Colonic mucosa (tissue), 4 donors: ENCODE results near the gene NAXD. TPM values are rescaled to one million over a fixed set of nuclear protein-coding genes. Genes with fewer than 3 reads are reported as not detected.

Source experiments
- DNase-seq: peaks from one replicate; pipeline ENCODE4 v3.0.0-alpha.2; 2020
- H3K27ac ChIP-seq: fragments of 200-600 bp; one replicate; pipeline ENCODE4 v1.8.0; 2021
- H3K27me3 ChIP-seq: fragments of 200-600 bp; one replicate; pipeline ENCODE4 v1.8.0; 2021
- H3K36me3 ChIP-seq: fragments of 200-600 bp; one replicate; pipeline ENCODE4 v1.8.0; 2021
- H3K4me1 ChIP-seq: fragments of 200-600 bp; one replicate; pipeline ENCODE4 v1.8.0; 2021; ENCODE audit warnings: mild to moderate bottlenecking
- H3K4me3 ChIP-seq: fragments of 200-600 bp; one replicate; pipeline ENCODE4 v1.8.0; 2021
- H3K9ac ChIP-seq, 2 donors: one replicate each; pipeline ENCODE4 v1.7.0; 2013; ENCODE audit warnings: control low read depth in 2 of 2, low read depth in 2 of 2, low read length in 2 of 2
- H3K9me3 ChIP-seq: fragments of 200-600 bp; one replicate; pipeline ENCODE4 v1.8.0; 2021
- intact Hi-C: fragments of 100-400 bp; cut with DNase I; formaldehyde crosslinking; loops from one replicate; pipeline ENCODE4 v1.14.1; 2022
- total RNA-seq, 2 donors: library from RNA; stranded (reverse); fragmentation: NEBNext Ultra II Directional in 1 of 2; extraction: Animal tissue kit (Norgen Biotek cat#: 25700) in 1 of 2; gene quantifications; one replicate each; pipeline ENCODE4 v1.2.1, GENCODE V29; 2021
- TF ChIP-seq, protein P1 (sequence below): fragments of 200-600 bp; IDR thresholded peaks from one replicate; pipeline ENCODE4 v1.8.0; 2022; ENCODE audit warnings: antibody characterized with exemption, mild to moderate bottlenecking
- donor health status: healthy.
- donor health status: DM: no; HTN: no; CAD: no.
- donor health status: DM: no; HTN: no; CAD: no.

NAXD gene
- total RNA-seq, 2 donors from 2014 or later, result 36.7 to 40.4 TPM

DNA sequence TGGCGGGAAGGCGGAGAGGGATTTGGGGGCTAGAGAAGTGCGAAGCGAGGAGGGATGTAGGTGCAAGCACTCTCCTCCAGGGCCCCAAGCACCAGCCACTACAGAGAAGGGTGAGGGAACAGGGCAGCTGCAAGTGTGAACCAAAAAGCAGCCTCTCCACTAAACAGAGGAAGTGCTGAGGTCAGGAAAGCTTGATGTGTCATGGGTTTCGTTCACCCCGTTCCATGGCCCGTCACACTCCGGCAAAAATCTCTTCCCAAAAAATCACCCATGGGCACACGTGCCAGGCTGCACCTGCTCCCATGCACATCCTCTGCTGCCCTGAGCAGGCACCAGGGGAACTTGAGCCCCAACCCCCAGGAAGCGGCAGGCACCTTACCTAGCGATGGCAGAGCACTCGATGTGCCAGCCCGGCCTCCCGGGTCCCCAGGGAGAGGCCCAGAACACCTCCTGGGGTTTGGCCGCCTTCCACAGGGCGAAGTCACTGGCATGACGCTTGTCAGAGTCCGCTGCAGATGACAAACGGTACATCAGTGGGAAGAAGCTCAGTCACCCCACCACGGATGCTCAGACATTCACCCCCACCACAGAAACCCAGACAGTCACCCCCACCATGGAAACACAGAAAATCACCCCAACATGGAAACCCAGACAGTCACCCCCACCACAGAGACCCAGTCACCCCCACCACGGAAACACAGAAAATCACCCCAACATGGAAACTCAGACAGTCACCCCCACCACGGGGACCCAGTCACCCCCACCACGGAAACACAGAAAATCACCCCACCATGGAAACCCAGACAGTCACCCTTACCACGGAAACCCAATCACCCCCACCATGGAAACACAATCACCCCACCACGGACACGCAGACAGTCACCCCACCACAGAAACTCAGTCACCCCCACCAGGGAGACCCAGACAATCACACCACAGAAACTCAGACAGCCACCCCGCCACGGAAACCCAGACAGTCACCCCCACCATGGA is 61.5 kb downstream of the NAXD start:
- Histone ChIP-seq H3K27ac (no peak overlapping the region), H3K27me3 (no peaks in the 10 kb centered on the region), H3K9me3 (no peaks in the 10 kb centered on the region), H3K4me3 (no peak overlapping the region), H3K36me3 (no peaks in the 10 kb centered on the region), H3K9ac (no peak overlapping the region), H3K4me1 (no peaks in the 10 kb centered on the region)
- intact Hi-C loops, result no loop called here
- no peak for DNase-seq
- TF ChIP-seq, protein P1, sequence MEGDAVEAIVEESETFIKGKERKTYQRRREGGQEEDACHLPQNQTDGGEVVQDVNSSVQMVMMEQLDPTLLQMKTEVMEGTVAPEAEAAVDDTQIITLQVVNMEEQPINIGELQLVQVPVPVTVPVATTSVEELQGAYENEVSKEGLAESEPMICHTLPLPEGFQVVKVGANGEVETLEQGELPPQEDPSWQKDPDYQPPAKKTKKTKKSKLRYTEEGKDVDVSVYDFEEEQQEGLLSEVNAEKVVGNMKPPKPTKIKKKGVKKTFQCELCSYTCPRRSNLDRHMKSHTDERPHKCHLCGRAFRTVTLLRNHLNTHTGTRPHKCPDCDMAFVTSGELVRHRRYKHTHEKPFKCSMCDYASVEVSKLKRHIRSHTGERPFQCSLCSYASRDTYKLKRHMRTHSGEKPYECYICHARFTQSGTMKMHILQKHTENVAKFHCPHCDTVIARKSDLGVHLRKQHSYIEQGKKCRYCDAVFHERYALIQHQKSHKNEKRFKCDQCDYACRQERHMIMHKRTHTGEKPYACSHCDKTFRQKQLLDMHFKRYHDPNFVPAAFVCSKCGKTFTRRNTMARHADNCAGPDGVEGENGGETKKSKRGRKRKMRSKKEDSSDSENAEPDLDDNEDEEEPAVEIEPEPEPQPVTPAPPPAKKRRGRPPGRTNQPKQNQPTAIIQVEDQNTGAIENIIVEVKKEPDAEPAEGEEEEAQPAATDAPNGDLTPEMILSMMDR, result no peak

DNA sequence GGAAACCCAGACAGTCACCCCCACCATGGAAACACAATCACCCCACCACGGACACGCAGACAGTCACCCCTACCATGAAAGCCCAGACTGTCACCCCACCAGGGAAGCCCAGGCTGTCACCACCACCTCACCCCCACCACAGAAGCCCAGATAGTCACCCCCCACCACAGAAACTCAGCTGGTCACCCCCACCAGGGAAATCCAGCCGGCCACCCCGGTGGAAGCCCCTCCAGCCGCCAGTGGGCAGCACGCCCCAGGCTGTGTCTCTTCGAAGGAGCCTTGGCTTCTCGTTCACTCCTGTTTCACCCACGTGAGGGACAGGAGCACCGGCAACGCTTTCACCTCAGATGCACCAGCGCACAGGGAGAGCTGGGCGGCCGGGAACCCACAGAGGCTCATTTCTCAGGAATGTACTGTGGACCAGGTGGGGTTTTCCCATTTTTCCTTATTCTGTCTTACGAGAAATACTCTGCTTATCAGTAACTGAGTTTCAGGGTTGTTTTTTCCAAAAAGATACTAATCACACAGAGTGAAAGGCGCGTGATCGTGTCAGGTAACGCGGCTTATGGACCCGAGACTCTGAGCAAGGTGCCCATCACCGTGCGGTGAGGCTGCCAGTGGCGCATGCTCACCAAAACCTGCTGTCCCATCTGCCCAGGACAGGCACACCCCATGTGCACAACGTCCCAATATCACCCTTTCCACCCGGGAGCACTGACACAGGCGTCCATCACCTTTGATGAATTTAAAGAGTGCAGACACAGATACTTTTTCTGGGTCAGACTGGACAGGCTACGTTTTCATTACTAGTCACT is 62.6 kb downstream of the NAXD start:
- peaks cover 4% of the 10 kb centered on the region for H3K36me3 ChIP-seq
- H3K27ac ChIP-seq, result no peak overlapping the region
- H3K4me3 ChIP-seq, result no peak overlapping the region
- DNase-seq, result no peak
- H3K27me3 ChIP-seq, result no peaks in the 10 kb centered on the region
- H3K4me1 ChIP-seq, result no peaks in the 10 kb centered on the region
- H3K9ac ChIP-seq, result no peak overlapping the region
- intact Hi-C loops, result no loop called here
- TF ChIP-seq, protein P1, result no peak
- H3K9me3 ChIP-seq, result no peaks in the 10 kb centered on the region

DNA sequence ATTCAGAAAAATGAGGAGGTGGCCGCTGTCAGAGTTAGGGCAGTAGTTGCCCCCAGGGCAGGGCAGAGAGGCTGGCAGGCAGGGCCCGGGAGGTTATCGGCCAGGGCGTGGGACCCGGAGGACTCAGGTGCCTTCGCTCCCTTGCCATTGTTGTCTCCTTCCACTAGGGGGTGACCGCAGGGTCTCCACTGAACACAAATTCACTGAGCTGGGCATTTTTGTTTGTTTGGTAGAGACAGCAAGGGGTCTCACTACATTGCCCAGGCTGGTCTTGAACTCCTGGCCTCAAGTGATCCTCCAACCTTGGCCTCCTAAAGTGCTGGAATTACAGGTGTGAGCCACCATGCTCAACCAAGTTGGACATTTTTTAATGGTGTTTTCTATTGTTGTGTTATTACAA is 65.5 kb downstream of the NAXD start:
- Histone ChIP-seq H3K9ac (no peak overlapping the region), H3K36me3 (peaks cover 4% of the 10 kb centered on the region), H3K9me3 (no peaks in the 10 kb centered on the region), H3K27ac (no peak overlapping the region), H3K27me3 (no peaks in the 10 kb centered on the region), H3K4me3 (no peak overlapping the region), H3K4me1 (no peaks in the 10 kb centered on the region)
- TF ChIP-seq, protein P1, result no peak
- no peak for DNase-seq
- intact Hi-C loops, result no loop called here

DNA sequence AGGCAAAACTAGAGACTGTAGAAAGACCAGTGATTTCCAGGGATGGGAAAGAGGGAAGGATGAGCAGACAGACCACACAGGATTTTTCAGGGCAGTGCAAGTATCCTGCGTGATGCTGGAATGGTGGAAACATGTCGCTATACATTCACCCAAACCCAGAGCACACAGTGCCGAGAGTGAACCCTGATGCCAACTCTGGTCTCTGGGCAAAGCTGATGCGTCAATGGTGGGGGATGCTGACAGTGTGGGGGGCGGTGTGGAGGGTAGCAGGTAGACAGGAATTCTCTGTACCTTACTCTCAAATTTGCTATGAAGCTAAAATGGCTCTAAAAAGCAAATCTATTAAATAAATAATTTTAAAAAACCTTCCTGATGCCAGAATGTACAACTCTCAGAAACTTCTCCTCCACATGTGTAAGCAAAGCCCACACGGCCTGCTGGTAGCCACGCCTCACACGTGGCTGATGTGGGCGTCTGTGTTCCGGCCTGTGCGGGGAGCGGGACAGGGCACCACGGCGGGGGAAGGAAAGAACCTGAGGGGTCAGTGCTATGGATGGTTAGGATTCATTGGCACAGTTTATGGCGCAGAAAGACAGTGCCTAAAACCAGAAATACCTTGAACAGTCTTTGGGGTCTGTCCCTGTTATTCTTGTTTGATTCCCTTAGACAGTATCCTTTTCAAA is 66.7 kb downstream of the NAXD start:
- TF ChIP-seq, protein P1, result no peak
- Histone ChIP-seq H3K4me1 (no peaks in the 10 kb centered on the region), H3K27me3 (no peaks in the 10 kb centered on the region), H3K9ac (no peak overlapping the region), H3K4me3 (no peak overlapping the region), H3K9me3 (no peaks in the 10 kb centered on the region), H3K36me3 (peaks cover 4% of the 10 kb centered on the region), H3K27ac (no peak overlapping the region)
- intact Hi-C loops, result loop anchor here (2.0 kb wide), 1 partner anchor 137 kb away; no protein-coding TSS in a partner anchor
- DNase-seq, result no peak

DNA sequence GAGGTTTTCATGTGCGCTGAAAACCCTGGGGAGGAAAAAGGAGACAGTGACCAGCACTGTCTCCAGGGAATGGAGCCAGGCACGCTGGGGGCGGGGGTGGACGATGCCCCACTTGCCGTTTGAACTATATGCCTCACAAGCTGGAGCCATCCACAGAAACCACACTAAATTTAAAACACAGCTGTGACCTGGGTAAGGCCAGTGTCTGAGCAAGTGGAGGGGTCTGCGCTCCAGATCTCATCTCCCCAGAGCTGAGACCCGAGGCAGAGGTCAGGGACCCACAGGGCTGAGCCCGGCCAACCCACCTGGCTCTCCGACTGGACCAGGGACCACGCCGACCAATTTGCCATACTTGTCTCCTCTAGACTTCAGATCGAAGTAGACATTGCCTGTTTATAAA is 67.4 kb downstream of the NAXD start:
- no peaks in the 10 kb centered on the region for H3K4me1 ChIP-seq
- H3K27me3 ChIP-seq, result no peaks in the 10 kb centered on the region
- TF ChIP-seq, protein P1, result no peak
- peaks cover 4% of the 10 kb centered on the region for H3K36me3 ChIP-seq
- H3K4me3 ChIP-seq, result no peak overlapping the region
- intact Hi-C loops, result loop anchor here (2.0 kb wide), 1 partner anchor 136 kb away; no protein-coding TSS in a partner anchor
- H3K9me3 ChIP-seq, result no peaks in the 10 kb centered on the region
- DNase-seq, result no peak
- no peak overlapping the region for H3K27ac ChIP-seq
- no peak overlapping the region for H3K9ac ChIP-seq
